K562 treated with DMSO at 1 percent for 4 hours (cell line): Measurements from ENCODE around the gene TRAPPC4. TPM values are rescaled to one million over a fixed set of nuclear protein-coding genes. Genes with fewer than 3 reads are reported as not detected.

Experiments
- total RNA-seq: library from RNA; unstranded; fragments of 300-600 nt; gene quantifications from 2 replicates; pipeline ENCODE4 v1.2.3, GENCODE V29; 2022; ENCODE audit not compliant: insufficient read depth

Gene TRAPPC4, protein sequence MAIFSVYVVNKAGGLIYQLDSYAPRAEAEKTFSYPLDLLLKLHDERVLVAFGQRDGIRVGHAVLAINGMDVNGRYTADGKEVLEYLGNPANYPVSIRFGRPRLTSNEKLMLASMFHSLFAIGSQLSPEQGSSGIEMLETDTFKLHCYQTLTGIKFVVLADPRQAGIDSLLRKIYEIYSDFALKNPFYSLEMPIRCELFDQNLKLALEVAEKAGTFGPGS
- total RNA-seq = 131 and 148 TPM in 2 replicates

DNA sequence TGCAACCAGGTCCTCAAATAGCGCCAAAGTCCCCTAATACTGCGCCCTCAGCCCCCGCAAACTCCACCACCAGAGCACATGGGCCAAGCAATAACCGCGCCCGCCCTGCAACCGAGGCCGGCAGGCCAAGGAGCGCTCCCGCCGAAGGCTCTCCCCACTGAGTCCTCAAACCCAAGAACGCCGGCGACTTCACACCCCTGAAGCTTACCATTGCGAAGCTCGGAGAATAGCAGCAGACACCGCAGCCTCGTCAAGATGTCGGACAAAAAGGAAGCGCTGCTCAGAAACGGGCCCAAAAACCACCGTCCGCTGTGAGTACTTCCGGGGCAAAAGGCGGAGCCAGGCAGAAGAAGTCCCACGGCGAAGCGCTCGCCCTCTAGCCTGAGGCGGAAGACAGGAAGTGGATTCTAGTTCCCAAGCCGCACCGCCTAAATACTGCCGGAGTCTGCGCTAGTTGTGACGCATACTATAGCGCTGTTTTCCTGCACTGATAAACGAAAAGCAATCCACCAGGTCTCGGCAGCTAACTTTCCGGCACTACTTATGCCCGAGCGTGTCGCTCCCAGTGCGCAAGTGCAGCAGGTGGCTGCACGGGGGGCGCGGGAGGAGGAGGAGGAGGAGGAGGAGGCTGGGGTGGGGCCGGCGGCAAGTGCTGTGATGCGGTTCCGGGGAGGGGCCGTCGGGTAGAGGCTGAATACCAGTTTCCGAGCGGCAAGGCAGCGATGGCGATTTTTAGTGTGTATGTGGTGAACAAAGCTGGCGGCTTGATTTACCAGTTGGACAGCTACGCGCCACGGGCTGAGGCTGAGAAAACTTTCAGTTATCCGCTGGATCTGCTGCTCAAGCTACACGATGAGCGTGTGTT is at the start of gene TRAPPC4, which contains the start of gene RPS25:
Gene TRAPPC4, plus strand, starts transcription at position 693 of the 865 bp plus-strand sequence. Its CDS starts 30 bp downstream, at position 723.
Gene RPS25, minus strand, starts transcription at position 270 of the 865 bp plus-strand sequence. Its CDS starts 59 bp downstream, at position 211.

DNA sequence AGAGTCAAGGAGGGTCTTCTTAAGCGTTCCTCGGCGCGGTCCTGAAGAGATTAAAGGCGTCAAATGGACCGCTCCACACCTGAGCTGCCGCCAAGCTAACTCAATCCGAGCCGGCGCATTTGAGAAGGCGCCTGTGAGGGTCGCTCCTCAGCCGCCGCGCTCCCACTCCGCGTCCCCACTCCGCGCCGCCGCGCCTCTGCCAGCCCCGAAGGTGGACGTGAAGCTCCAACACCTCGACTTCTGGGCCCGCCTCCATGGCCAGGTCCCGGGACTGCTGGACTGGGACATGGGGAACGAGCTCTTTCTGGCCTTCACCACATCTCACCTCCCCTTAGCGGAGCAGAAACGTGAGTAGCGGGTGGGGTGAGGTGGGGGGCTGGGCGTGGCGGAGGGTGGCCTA is 46.9 kb upstream of the TRAPPC4 start, which contains the start of gene FOXR1:
Gene FOXR1, plus strand, starts transcription at position 116 of the 400 bp plus-strand sequence. Its CDS starts 171 bp downstream, at position 287.

DNA sequence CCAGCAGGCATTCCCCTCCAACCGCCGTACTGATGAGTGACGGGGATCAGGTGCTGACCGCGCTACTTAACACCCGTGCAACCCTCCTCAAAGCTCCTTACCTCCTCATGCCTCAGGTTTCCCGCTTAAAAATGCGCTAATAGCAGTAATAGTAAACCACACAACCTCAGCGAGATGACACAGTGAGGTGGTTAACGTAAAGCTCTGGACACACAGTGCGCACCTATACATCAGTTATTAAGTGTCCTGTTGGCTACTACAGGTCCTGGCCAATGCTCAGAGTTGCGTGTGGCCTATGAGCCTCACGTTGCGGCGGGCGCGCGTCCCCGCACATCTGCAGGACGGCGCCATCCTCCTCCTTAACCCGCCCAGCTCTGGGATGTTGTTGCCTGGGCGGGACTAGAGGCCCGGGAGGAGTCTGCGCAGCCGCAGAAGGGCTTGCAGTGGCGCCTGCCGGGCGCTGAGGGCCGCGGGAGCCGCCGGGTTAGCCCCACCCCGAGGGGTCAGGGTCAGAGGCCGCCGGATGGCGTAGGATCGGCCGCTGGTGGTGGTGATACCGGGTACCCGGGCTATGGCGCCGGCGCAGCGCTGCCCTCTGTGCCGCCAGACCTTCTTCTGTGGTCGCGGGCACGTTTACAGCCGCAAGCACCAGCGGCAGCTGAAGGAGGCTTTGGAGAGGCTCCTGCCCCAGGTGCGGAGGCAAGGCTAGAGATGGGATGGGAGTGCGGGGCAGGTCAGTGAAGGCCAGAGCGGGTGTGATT is 20.8 kb upstream of the TRAPPC4 start, which contains the start of gene CENATAC:
Gene CENATAC, plus strand, starts transcription at position 512 of the 761 bp plus-strand sequence. Its CDS starts 60 bp downstream, at position 572.

DNA sequence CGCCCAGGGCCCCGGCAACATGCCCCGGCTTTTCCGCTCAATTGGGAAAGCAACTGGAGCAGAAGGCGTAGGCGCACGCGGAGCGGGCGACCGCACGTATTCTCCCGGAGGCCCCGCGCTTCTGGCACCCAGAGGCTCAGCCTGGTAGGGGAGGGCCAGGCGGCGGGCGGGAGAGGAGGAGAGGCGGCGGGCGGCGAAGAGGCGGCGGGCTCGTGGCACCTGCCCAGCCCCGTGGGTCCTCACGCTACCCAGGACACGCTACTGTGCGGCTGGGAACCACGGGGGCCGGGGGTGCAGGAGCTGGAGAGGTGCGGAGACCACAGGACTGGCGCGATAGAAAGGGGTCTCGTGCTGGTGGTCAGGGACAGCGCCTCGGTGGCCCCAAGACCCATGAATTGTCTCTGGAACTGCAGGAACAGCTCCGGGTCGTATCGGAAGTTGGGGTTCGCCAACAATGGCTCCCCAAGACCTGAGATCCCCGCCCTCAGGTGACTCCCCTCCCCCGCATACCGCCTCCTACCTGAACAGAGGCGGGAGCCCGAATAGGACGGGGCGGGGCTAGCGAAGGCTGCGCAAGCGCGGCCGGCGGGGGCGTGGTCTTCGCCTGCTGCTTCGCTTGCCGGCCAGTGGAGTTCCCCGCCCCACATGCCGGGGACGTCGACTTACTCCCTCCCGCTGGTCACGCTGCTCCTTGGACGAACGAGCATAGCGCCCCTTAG is 11.9 kb downstream of the TRAPPC4 start, which contains the start of gene SLC37A4:
Gene SLC37A4, minus strand, starts transcription at position 549 of the 719 bp plus-strand sequence.

DNA sequence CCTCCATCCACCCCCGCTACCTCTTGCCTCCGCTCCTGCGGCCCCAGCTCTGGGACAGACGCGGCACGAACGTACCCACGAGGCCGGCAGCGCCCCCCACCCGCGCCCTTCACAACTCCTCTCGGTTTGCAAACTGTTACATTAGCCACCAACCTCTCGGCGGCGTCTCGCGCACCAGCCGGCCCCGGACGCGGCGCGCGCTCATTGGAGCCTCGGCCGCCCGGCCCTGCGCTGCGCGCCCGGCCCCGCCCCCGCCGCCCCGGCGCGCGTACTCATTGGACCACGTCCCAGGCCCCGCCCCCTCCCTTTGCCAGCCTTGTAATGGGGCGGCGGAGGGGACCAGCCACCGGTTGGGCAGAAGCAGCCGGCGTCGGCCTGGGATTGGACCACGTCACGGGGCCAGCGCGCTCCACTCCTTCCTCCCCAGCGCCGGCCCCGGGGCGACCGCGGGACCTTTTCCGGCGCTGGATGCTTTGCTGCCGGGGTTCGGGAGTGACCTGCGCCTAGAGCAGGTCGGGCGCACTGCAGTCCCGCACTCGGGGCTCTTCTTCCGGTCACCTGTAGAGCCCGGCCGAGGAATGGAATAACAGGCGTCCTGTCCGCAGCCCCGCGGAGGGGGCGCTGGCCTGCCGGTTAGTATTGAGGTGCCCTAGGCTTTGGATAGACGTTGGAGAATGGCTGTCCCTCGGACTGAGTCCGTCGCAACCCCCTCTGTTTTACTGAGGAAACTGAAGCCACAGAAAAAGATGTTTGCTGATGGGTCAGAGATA is 38.6 kb downstream of the TRAPPC4 start, which contains the start of gene HYOU1:
Gene HYOU1, minus strand, starts transcription at position 206 of the 770 bp plus-strand sequence. CDS start 1,045 bp downstream, outside the sequence.

DNA sequence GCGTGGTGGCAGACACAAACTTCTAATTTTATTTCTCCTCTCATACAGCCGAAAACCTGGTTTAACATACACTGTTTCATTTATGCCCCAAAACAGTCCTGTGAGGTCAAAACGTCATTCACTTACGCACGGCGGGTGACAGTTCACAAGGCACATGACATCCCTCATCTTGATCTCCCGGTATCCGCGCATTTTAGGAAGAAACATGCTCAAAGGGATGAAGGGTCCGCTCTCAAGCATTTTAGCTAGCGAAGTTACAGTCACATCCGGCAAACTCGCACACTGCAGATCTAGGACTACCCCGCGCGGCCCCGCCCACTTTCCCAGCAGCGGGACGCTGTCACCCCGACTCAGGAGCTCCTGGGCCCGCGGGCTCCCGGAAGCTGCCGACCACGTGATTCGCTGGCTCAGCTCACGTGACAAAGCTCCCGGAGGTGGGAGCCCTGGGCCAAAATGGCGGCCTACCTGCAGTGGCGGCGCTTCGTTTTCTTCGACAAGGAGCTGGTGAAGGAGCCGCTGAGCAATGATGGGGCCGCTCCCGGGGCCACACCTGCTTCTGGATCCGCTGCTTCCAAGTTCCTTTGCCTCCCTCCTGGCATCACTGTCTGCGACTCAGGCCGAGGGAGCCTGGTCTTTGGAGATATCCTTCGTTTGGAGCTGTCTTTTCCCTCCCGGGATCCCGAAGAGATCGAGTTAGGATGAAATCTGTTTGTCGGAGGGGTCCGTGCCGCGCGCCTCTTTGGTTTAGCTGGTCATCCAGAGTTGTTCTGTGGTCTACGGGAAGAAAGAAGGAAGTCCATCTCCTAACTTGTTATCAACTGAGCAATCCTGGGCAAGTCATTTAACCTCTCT is 49.0 kb downstream of the TRAPPC4 start, which contains the start of gene VPS11:
Gene VPS11, plus strand, starts transcription at position 448 of the 852 bp plus-strand sequence. Its CDS starts 6 bp downstream, at position 454.

Other genes starting within 250 kb of the TRAPPC4 start
- gene DDX6, start 227.6 kb upstream of the TRAPPC4 start, total RNA-seq = 14.2 and 22.0 TPM in 2 replicates
- not detected in 2 replicates for gene CXCR5, start 134.9 kb upstream of the TRAPPC4 start, total RNA-seq
- 8.3 and 14.2 TPM in 2 replicates for gene BCL9L, start 92.8 kb upstream of the TRAPPC4 start, total RNA-seq
- not detected in 2 replicates for gene UPK2, start 62.5 kb upstream of the TRAPPC4 start, total RNA-seq
- not detected in 2 replicates for gene FOXR1, start 47.0 kb upstream of the TRAPPC4 start, total RNA-seq
- gene CENATAC, start 20.6 kb upstream of the TRAPPC4 start, total RNA-seq = 11.8 and 12.3 TPM in 2 replicates
- gene RPS25, start 423 bp upstream of the TRAPPC4 start, total RNA-seq = 1,661 and 1,791 TPM in 2 replicates
- 36.3 and 44.7 TPM in 2 replicates for gene SLC37A4, start 12.1 kb downstream of the TRAPPC4 start, total RNA-seq
- 202 and 231 TPM in 2 replicates for gene HYOU1, start 38.4 kb downstream of the TRAPPC4 start, total RNA-seq
- 31.8 and 39.9 TPM in 2 replicates for gene VPS11, start 49.1 kb downstream of the TRAPPC4 start, total RNA-seq
- gene HMBS, start 66.1 kb downstream of the TRAPPC4 start, total RNA-seq = 107 and 137 TPM in 2 replicates
- 41.8 and 50.8 TPM in 2 replicates for gene DPAGT1, start 83.1 kb downstream of the TRAPPC4 start, total RNA-seq
- gene C2CD2L, start 88.6 kb downstream of the TRAPPC4 start, total RNA-seq = 27.8 and 33.7 TPM in 2 replicates
- gene HINFP, start 102.8 kb downstream of the TRAPPC4 start, total RNA-seq = 28.5 and 31.2 TPM in 2 replicates
- gene ABCG4, start 130.3 kb downstream of the TRAPPC4 start, total RNA-seq = 0.17 TPM in 1 of 2 replicates, not detected in the other
- gene NLRX1, start 150.0 kb downstream of the TRAPPC4 start, total RNA-seq = 1.6 and 2.0 TPM in 2 replicates
- not detected in 2 replicates for gene NHERF4, start 166.7 kb downstream of the TRAPPC4 start, total RNA-seq
- 11.8 and 12.7 TPM in 2 replicates for gene CBL, start 187.6 kb downstream of the TRAPPC4 start, total RNA-seq